HepG2 (cell line): ENCODE measurements around the gene METRNL. TPM values are rescaled to one million over a fixed set of nuclear protein-coding genes. Genes with fewer than 3 reads are reported as not detected.

Source experiments
- AGO1 ChIP-seq: fragments of 200-400 bp; formaldehyde crosslinking; IDR thresholded peaks from 2 replicates; pipeline ENCODE4 v1.6.1; 2017; ENCODE audit warnings: mild to moderate bottlenecking, low read depth, low read length, moderate library complexity; ENCODE audit not compliant: poor library complexity, severe bottlenecking
- ATAD3A ChIP-seq: sonication (generic); formaldehyde crosslinking; IDR thresholded peaks from 2 replicates; pipeline ENCODE4 v1.4.0; 2020; ENCODE audit warnings: missing genetic modification reagents
- FIP1L1 ChIP-seq: fragments of 200-400 bp; formaldehyde crosslinking; IDR thresholded peaks from 2 replicates; pipeline ENCODE4 v1.6.1; 2018; ENCODE audit warnings: low read depth, mild to moderate bottlenecking, low read length, moderate library complexity, borderline replicate concordance; ENCODE audit not compliant: insufficient read depth
- HDAC1 ChIP-seq: sonication (generic); formaldehyde crosslinking; IDR thresholded peaks from 2 replicates; pipeline ENCODE4 v1.5.1; 2020; ENCODE audit warnings: mild to moderate bottlenecking, missing genetic modification reagents
- PAX8 ChIP-seq: sonication (generic); formaldehyde crosslinking; IDR thresholded peaks from 2 replicates; pipeline ENCODE4 v1.8.0; 2022; ENCODE audit warnings: mild to moderate bottlenecking, missing genetic modification reagents, borderline replicate concordance
- PCBP1 ChIP-seq: fragments of 200-400 bp; formaldehyde crosslinking; IDR thresholded peaks from 2 replicates; pipeline ENCODE4 v1.6.1; 2017; ENCODE audit warnings: mild to moderate bottlenecking, low read depth, low read length, borderline replicate concordance
- PPARG ChIP-seq: conservative IDR thresholded peaks from 2 replicates; pipeline ENCODE4 v1.6.1; 2016; ENCODE audit warnings: missing biosample characterization, missing genetic modification reagents
- SP140L ChIP-seq: sonication (generic); formaldehyde crosslinking; IDR thresholded peaks from 2 replicates; pipeline ENCODE4 v1.4.0; 2020; ENCODE audit warnings: missing genetic modification reagents, borderline replicate concordance
- TEAD3 ChIP-seq: optimal IDR thresholded peaks from 2 replicates; pipeline ENCODE3; 2016; ENCODE audit warnings: borderline replicate concordance
- ZNF530 ChIP-seq: sonication (generic); formaldehyde crosslinking; IDR thresholded peaks from 2 replicates; pipeline ENCODE4 v1.5.0; 2020; ENCODE audit warnings: low read depth, mild to moderate bottlenecking, missing genetic modification reagents
- ZNF776 ChIP-seq: sonication (generic); formaldehyde crosslinking; IDR thresholded peaks from 2 replicates; pipeline ENCODE4 v1.4.0; 2020; ENCODE audit warnings: mild to moderate bottlenecking, missing genetic modification reagents
- ZNF780A ChIP-seq: sonication (generic); formaldehyde crosslinking; IDR thresholded peaks from 2 replicates; pipeline ENCODE4 v1.8.0; 2022; ENCODE audit warnings: mild to moderate bottlenecking, missing genetic modification reagents, moderate library complexity
- ZNF781 ChIP-seq: sonication (generic); formaldehyde crosslinking; IDR thresholded peaks from 2 replicates; pipeline ENCODE4 v1.5.1; 2020; ENCODE audit warnings: borderline replicate concordance, mild to moderate bottlenecking, missing genetic modification reagents; ENCODE audit errors: not compliant biosample characterization
- ZNF850 ChIP-seq: sonication (generic); formaldehyde crosslinking; conservative IDR thresholded peaks from 2 replicates; pipeline ENCODE4 v1.9.0; 2021; ENCODE audit warnings: mild to moderate bottlenecking, missing genetic modification reagents
- polyA plus RNA-seq, 8 experiments: library from polyadenylated mRNA; depleted of rRNA in 3 of 8; stranded (reverse) in 7 of 8; unstranded in 1 of 8; fragments of >200 nt; fragmentation: Illumina TruSeq in 4 of 8; extraction: Trizol in 4 of 8; gene quantifications; 2 replicates each; pipeline versions ENCODE4 v1.2.1 to v1.2.3, GENCODE V29; 2011 to 2016; ENCODE audit warnings: low read depth in 4 of 8, missing spikeins in 1 of 8, mixed read lengths in 1 of 8; ENCODE audit not compliant: insufficient read depth in 1 of 8
- total RNA-seq, 5 experiments: library from RNA; depleted of rRNA; stranded (reverse); fragments of >200 nt; fragmentation: Illumina TruSeq; extraction: Trizol; gene quantifications; 2 replicates each; pipeline ENCODE4 v1.2.3, GENCODE V29; 2016; ENCODE audit warnings: low read depth in 1 of 5
- TF ChIP-seq, protein P1 (sequence below): sonication (generic); formaldehyde crosslinking; conservative IDR thresholded peaks from 2 replicates; pipeline ENCODE4 v1.5.0; 2020; ENCODE audit warnings: missing genetic modification reagents
- TF ChIP-seq, protein P2 (sequence below): fragments of 450-650 bp; IDR thresholded peaks from 2 replicates; pipeline ENCODE4 v1.6.1; 2017; ENCODE audit warnings: mild to moderate bottlenecking
- TF ChIP-seq, protein P3 (sequence below): sonication (generic); formaldehyde crosslinking; IDR thresholded peaks from 2 replicates; pipeline ENCODE4 v1.4.0; 2020; ENCODE audit warnings: mild to moderate bottlenecking, missing genetic modification reagents
- TF ChIP-seq, protein P4 (sequence below): sonication (generic); formaldehyde crosslinking; IDR thresholded peaks from 2 replicates; pipeline ENCODE4 v1.4.0; 2020; ENCODE audit warnings: missing genetic modification reagents
- TF ChIP-seq, protein P5 (sequence below): sonication (generic); formaldehyde crosslinking; IDR thresholded peaks from 2 replicates; pipeline ENCODE4 v1.8.0; 2022; ENCODE audit warnings: missing genetic modification reagents, mild to moderate bottlenecking, borderline replicate concordance

Gene METRNL
- total and polyA plus RNA-seq, 2 of the 13 experiments (the other 11 are each of a cell fraction or from before 2014, with no cell fraction given) = 0.66 to 0.84 TPM

DNA sequence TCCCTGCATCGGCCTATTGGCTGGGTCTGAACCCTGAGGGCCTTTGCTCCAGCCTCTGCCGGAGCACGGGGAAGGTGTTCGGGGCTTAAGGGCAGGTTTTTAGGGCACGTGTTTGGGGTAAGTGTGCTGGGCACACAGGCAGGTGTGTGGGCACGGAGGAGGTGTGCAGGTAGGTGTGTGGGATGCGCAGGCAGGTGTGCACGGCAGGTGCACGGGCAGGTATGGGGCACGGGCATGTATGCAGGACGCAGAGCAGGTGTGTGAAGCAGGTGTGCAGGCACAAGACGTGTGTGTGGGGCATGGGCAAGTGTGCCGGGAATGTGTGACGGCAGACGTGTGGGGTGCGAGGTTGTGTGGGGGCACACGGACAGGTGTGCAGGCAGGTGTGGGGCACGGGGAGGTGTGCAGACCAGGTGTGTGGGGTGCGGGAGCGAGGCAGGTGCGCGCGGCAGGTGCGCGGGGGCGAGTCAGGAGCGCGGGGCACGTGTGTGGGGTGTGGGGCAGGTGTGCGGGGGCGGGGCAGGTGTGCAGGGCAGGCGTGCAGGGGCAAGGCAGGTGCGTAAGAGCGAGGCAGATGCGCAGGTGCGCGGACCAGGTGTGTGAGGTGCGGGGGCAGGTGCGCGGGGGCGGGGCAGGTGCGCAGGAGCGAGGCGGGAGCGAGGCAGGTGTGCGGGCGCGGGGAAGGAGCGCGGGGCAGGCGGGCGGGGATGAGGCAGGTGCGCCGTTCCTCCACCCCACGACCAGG, 28.6 kb upstream of the METRNL start (continued):
- TF ChIP-seq, protein P1, sequence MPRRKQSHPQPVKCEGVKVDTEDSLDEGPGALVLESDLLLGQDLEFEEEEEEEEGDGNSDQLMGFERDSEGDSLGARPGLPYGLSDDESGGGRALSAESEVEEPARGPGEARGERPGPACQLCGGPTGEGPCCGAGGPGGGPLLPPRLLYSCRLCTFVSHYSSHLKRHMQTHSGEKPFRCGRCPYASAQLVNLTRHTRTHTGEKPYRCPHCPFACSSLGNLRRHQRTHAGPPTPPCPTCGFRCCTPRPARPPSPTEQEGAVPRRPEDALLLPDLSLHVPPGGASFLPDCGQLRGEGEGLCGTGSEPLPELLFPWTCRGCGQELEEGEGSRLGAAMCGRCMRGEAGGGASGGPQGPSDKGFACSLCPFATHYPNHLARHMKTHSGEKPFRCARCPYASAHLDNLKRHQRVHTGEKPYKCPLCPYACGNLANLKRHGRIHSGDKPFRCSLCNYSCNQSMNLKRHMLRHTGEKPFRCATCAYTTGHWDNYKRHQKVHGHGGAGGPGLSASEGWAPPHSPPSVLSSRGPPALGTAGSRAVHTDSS = no peak
- TF ChIP-seq ZNF530 (CRISPR knock-in tag) = 0 out of 2 replicates have a peak, but pooled peaks have one; percentile 70
- TF ChIP-seq, protein P2, sequence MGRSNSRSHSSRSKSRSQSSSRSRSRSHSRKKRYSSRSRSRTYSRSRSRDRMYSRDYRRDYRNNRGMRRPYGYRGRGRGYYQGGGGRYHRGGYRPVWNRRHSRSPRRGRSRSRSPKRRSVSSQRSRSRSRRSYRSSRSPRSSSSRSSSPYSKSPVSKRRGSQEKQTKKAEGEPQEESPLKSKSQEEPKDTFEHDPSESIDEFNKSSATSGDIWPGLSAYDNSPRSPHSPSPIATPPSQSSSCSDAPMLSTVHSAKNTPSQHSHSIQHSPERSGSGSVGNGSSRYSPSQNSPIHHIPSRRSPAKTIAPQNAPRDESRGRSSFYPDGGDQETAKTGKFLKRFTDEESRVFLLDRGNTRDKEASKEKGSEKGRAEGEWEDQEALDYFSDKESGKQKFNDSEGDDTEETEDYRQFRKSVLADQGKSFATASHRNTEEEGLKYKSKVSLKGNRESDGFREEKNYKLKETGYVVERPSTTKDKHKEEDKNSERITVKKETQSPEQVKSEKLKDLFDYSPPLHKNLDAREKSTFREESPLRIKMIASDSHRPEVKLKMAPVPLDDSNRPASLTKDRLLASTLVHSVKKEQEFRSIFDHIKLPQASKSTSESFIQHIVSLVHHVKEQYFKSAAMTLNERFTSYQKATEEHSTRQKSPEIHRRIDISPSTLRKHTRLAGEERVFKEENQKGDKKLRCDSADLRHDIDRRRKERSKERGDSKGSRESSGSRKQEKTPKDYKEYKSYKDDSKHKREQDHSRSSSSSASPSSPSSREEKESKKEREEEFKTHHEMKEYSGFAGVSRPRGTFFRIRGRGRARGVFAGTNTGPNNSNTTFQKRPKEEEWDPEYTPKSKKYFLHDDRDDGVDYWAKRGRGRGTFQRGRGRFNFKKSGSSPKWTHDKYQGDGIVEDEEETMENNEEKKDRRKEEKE = no peak
- TF ChIP-seq FIP1L1 = no peak
- TF ChIP-seq SP140L (CRISPR knock-in tag) = no peak
- no peak for TF ChIP-seq ZNF776 (CRISPR knock-in tag)
- TF ChIP-seq, protein P3, sequence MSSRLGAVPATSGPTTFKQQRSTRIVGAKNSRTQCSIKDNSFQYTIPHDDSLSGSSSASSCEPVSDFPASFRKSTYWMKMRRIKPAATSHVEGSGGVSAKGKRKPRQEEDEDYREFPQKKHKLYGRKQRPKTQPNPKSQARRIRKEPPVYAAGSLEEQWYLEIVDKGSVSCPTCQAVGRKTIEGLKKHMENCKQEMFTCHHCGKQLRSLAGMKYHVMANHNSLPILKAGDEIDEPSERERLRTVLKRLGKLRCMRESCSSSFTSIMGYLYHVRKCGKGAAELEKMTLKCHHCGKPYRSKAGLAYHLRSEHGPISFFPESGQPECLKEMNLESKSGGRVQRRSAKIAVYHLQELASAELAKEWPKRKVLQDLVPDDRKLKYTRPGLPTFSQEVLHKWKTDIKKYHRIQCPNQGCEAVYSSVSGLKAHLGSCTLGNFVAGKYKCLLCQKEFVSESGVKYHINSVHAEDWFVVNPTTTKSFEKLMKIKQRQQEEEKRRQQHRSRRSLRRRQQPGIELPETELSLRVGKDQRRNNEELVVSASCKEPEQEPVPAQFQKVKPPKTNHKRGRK = no peak
- TF ChIP-seq, protein P4, sequence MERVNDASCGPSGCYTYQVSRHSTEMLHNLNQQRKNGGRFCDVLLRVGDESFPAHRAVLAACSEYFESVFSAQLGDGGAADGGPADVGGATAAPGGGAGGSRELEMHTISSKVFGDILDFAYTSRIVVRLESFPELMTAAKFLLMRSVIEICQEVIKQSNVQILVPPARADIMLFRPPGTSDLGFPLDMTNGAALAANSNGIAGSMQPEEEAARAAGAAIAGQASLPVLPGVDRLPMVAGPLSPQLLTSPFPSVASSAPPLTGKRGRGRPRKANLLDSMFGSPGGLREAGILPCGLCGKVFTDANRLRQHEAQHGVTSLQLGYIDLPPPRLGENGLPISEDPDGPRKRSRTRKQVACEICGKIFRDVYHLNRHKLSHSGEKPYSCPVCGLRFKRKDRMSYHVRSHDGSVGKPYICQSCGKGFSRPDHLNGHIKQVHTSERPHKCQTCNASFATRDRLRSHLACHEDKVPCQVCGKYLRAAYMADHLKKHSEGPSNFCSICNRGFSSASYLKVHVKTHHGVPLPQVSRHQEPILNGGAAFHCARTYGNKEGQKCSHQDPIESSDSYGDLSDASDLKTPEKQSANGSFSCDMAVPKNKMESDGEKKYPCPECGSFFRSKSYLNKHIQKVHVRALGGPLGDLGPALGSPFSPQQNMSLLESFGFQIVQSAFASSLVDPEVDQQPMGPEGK (CRISPR knock-in tag) = no peak
- TF ChIP-seq TEAD3 (CRISPR knock-in tag) = no peak
- TF ChIP-seq ATAD3A (CRISPR knock-in tag) = no peak
- no peak for TF ChIP-seq PPARG (CRISPR knock-in tag)
- TF ChIP-seq AGO1 = no peak
- TF ChIP-seq ZNF780A (CRISPR knock-in tag) = peak; percentile 86; the same call in 1 of the 2 replicates
- TF ChIP-seq PCBP1 = no peak
- no peak; the same call in 1 of the 2 replicates for TF ChIP-seq ZNF850
- TF ChIP-seq HDAC1 (CRISPR knock-in tag) = peak; percentile 44; the same call in 1 of the 2 replicates
- TF ChIP-seq, protein P5, sequence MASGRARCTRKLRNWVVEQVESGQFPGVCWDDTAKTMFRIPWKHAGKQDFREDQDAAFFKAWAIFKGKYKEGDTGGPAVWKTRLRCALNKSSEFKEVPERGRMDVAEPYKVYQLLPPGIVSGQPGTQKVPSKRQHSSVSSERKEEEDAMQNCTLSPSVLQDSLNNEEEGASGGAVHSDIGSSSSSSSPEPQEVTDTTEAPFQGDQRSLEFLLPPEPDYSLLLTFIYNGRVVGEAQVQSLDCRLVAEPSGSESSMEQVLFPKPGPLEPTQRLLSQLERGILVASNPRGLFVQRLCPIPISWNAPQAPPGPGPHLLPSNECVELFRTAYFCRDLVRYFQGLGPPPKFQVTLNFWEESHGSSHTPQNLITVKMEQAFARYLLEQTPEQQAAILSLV = peak; percentile 15; the same call in 1 of the 2 replicates
- no peak for TF ChIP-seq ZNF781 (CRISPR knock-in tag)
- TF ChIP-seq PAX8 (CRISPR knock-in tag) = no peak
